ENCODE measurements around the gene PRDM16.

DNA sequence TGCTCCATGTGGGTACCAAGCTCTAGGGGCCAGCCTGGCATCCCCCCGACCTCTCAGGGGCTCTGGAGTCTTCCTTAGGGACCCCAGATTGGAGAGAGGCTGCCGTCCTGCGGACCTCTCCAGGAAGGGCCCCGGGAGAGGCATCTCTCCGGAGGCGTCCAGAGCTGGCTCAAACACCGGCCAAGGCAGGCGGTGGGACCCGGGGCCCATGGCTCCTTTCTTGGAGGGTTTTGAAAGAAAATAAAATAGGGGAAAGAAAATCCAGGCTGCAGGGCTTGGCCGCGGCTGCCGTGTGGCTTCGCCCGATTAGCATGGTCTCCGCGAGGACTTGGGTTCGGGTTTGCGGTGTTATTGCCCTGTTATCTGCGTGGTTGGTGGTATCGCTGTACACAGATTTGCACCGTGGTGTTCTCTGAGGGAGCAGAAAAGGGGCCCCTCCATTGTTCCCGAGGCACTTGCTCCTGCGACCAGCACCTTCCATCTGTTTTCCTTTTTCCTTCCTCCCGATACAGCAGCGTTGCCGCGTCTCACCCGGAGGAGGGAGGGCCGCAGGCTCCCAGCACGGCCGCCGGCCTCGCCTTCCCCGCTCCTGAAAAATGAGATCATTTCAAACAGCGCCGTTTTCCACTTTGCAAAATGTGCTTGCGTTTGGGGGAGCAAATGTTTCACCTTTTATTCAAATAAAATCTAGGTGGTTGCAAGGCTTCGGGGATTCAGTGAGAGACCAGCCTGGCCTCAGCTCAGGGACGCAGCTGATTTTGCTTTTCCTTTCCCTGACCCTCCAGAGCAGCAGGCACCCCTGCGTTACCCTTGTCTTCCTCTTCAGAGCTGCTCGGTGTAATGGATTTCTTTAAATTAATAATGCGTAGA lies 86.3 kb downstream of the PRDM16 start:
- TF ChIP-seq, protein P1, sequence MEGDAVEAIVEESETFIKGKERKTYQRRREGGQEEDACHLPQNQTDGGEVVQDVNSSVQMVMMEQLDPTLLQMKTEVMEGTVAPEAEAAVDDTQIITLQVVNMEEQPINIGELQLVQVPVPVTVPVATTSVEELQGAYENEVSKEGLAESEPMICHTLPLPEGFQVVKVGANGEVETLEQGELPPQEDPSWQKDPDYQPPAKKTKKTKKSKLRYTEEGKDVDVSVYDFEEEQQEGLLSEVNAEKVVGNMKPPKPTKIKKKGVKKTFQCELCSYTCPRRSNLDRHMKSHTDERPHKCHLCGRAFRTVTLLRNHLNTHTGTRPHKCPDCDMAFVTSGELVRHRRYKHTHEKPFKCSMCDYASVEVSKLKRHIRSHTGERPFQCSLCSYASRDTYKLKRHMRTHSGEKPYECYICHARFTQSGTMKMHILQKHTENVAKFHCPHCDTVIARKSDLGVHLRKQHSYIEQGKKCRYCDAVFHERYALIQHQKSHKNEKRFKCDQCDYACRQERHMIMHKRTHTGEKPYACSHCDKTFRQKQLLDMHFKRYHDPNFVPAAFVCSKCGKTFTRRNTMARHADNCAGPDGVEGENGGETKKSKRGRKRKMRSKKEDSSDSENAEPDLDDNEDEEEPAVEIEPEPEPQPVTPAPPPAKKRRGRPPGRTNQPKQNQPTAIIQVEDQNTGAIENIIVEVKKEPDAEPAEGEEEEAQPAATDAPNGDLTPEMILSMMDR (IDR thresholded peaks at IDR 0.05; ENCODE audit: poor library complexity, severe bottlenecking): no peak
- TF ChIP-seq, protein P2, sequence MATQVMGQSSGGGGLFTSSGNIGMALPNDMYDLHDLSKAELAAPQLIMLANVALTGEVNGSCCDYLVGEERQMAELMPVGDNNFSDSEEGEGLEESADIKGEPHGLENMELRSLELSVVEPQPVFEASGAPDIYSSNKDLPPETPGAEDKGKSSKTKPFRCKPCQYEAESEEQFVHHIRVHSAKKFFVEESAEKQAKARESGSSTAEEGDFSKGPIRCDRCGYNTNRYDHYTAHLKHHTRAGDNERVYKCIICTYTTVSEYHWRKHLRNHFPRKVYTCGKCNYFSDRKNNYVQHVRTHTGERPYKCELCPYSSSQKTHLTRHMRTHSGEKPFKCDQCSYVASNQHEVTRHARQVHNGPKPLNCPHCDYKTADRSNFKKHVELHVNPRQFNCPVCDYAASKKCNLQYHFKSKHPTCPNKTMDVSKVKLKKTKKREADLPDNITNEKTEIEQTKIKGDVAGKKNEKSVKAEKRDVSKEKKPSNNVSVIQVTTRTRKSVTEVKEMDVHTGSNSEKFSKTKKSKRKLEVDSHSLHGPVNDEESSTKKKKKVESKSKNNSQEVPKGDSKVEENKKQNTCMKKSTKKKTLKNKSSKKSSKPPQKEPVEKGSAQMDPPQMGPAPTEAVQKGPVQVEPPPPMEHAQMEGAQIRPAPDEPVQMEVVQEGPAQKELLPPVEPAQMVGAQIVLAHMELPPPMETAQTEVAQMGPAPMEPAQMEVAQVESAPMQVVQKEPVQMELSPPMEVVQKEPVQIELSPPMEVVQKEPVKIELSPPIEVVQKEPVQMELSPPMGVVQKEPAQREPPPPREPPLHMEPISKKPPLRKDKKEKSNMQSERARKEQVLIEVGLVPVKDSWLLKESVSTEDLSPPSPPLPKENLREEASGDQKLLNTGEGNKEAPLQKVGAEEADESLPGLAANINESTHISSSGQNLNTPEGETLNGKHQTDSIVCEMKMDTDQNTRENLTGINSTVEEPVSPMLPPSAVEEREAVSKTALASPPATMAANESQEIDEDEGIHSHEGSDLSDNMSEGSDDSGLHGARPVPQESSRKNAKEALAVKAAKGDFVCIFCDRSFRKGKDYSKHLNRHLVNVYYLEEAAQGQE (IDR thresholded peaks at IDR 0.05; ENCODE audit: borderline replicate concordance): no peak
- no peak for TF ChIP-seq TAF1 (IDR thresholded peaks at IDR 0.05; ENCODE audit: low read depth)
- TF ChIP-seq POLR2AphosphoS5 (IDR thresholded peaks at IDR 0.05): no peak
- TF ChIP-seq RAD21 (conservative IDR thresholded peaks at IDR 0.05): no peak
- TF ChIP-seq EZH2 (IDR thresholded peaks at IDR 0.05; ENCODE audit: borderline replicate concordance, insufficient read depth, low read length, poor library complexity, severe bottlenecking): no peak
- TF ChIP-seq SMC3 (conservative IDR thresholded peaks at IDR 0.05; ENCODE audit: poor library complexity): no peak

All from neural cell (in vitro differentiated cells).